H1 (cell line): ENCODE data around the gene DNAH8. TPM values are rescaled to one million over a fixed set of nuclear protein-coding genes. Genes with fewer than 3 reads are reported as not detected.

Source experiments
- CTCF ChIA-PET: fragments of 300-600 bp; sonication (Branson Sonifier 250); formaldehyde crosslinking; loops from one replicate; lab custom pipeline; 2021; ENCODE audit not compliant: partially characterized antibody; lab: Charles Lee
- POLR2A ChIA-PET: fragments of 300-600 bp; sonication (Branson Sonifier 250); formaldehyde crosslinking; loops from one replicate; lab custom pipeline; 2021; ENCODE audit warnings: inconsistent platforms; ENCODE audit not compliant: partially characterized antibody; lab: Charles Lee
- DNase-seq, 2 experiments: peaks; one replicate each; pipeline versions ENCODE4 v3.0.0 to v3.0.0-alpha.2; 2010 to 2022; ENCODE audit warnings: low spot score in 2 of 2, low read depth in 1 of 2, mixed read lengths in 1 of 2
- FAIRE-seq: peaks from 2 replicates; lab custom pipeline; 2011; peaks lifted over from hg19 to GRCh38; lab: Jason Lieb, UNC
- H2AFZ ChIP-seq: 2 replicates; pipeline ENCODE4 v1.8.1; 2012; ENCODE audit warnings: low read length, inconsistent platforms
- H2AK5ac ChIP-seq: 2 replicates; pipeline ENCODE4 v1.6.1; 2013; ENCODE audit warnings: low read depth, low read length
- H2BK120ac ChIP-seq: replicated peaks from 2 replicates; pipeline ENCODE3; 2013; ENCODE audit warnings: low read depth, low read length, inconsistent platforms
- H2BK12ac ChIP-seq: 2 replicates; pipeline ENCODE4 v1.6.1; 2013; ENCODE audit warnings: low read depth, low read length
- H2BK15ac ChIP-seq: 2 replicates; pipeline ENCODE4 v1.6.1; 2013; ENCODE audit warnings: low read length
- H2BK20ac ChIP-seq: 2 replicates; pipeline ENCODE4 v1.6.1; 2013; ENCODE audit warnings: low read length
- H2BK5ac ChIP-seq: 2 replicates; pipeline ENCODE4 v1.6.1; 2013; ENCODE audit warnings: low read depth, low read length
- H3K14ac ChIP-seq: 2 replicates; pipeline ENCODE4 v1.6.1; 2013; ENCODE audit warnings: inconsistent platforms; ENCODE audit not compliant: insufficient read length
- H3K18ac ChIP-seq: 2 replicates; pipeline ENCODE4 v1.6.1; 2013; ENCODE audit warnings: low read length; ENCODE audit errors: extremely low read depth
- H3K23ac ChIP-seq: 2 replicates; pipeline ENCODE4 v1.6.1; 2013; ENCODE audit warnings: inconsistent platforms; ENCODE audit not compliant: insufficient read length
- H3K23me2 ChIP-seq: 2 replicates; pipeline ENCODE4 v1.6.1; 2013; ENCODE audit warnings: low read depth, low read length
- H3K27ac ChIP-seq: 2 replicates; pipeline ENCODE4 v1.6.1; 2011; ENCODE audit warnings: low read depth, low read length, inconsistent platforms
- H3K27me3 ChIP-seq, 4 experiments: replicated peaks in 1 of 4; 1 replicate in 1 of 4; 2 replicates in 3 of 4; pipeline versions ENCODE4 v1.6.1 to v1.8.1; 2011 to 2013; ENCODE audit warnings: low read length in 3 of 4, mild to moderate bottlenecking in 3 of 4, inconsistent platforms in 2 of 4, mixed read lengths in 2 of 4, moderate library complexity in 1 of 4; ENCODE audit not compliant: control insufficient read depth in 3 of 4, insufficient read depth in 3 of 4; ENCODE audit errors: extremely low read depth in 1 of 4
- H3K36me3 ChIP-seq, 4 experiments: 2 replicates each; pipeline versions ENCODE4 v1.6.1 to v1.8.1; 2011 to 2013; ENCODE audit warnings: mild to moderate bottlenecking in 4 of 4, low read length in 3 of 4, moderate library complexity in 2 of 4, control low read depth in 1 of 4, inconsistent platforms in 1 of 4; ENCODE audit not compliant: insufficient read depth in 4 of 4, control insufficient read depth in 2 of 4
- H3K4ac ChIP-seq: replicated peaks from 2 replicates; pipeline ENCODE3; 2013; ENCODE audit warnings: low read length, low read depth, mixed read lengths, inconsistent platforms; ENCODE audit not compliant: insufficient read length
- H3K4me1 ChIP-seq, 4 experiments: replicated peaks in 1 of 4; 1 replicate in 1 of 4; 2 replicates in 3 of 4; pipeline versions ENCODE4 v1.6.1 to v1.8.1; 2011 to 2013; ENCODE audit warnings: low read length in 3 of 4, inconsistent platforms in 2 of 4, mixed read lengths in 1 of 4; ENCODE audit not compliant: insufficient read depth in 4 of 4, control insufficient read depth in 3 of 4
- H3K4me2 ChIP-seq, 2 experiments: 2 replicates each; pipeline versions ENCODE4 v1.6.1 to v1.8.1; 2011 to 2013; ENCODE audit warnings: low read depth in 2 of 2, low read length in 2 of 2, control low read depth in 1 of 2, inconsistent platforms in 1 of 2, mild to moderate bottlenecking in 1 of 2; ENCODE audit not compliant: insufficient read depth in 1 of 2
- H3K4me3 ChIP-seq, 4 experiments: fragments of 200-600, 300-600 bp in 1 of 4; sonication (generic), shearing (Covaris generic), sonication (Bioruptor Twin) in 1 of 4; 2 replicates each; pipeline versions ENCODE4 v1.5.1 to v1.8.1; 2011 to 2016; ENCODE audit warnings: low read length in 4 of 4, low read depth in 3 of 4, control low read depth in 2 of 4, inconsistent platforms in 2 of 4, mild to moderate bottlenecking in 2 of 4, mixed read lengths in 1 of 4, moderate library complexity in 1 of 4; ENCODE audit not compliant: insufficient read depth in 2 of 4; ENCODE audit errors: extremely low read depth in 1 of 4
- H3K56ac ChIP-seq: replicated peaks from 2 replicates; pipeline ENCODE3; 2013; ENCODE audit warnings: low read depth, mild to moderate bottlenecking, mixed read lengths, low read length, inconsistent platforms; ENCODE audit not compliant: insufficient read length
- H3K79me1 ChIP-seq: 2 replicates; pipeline ENCODE4 v1.6.1; 2013; ENCODE audit warnings: low read depth, low read length, control low read depth
- H3K79me2 ChIP-seq, 2 experiments: 2 replicates each; pipeline versions ENCODE4 v1.6.1 to v1.8.1; 2012 to 2013; ENCODE audit warnings: low read length in 2 of 2, mild to moderate bottlenecking in 2 of 2, inconsistent platforms in 1 of 2; ENCODE audit not compliant: insufficient read depth in 2 of 2, control insufficient read depth in 1 of 2
- H3K9ac ChIP-seq, 4 experiments: replicated peaks in 1 of 4; 1 replicate in 1 of 4; 2 replicates in 3 of 4; pipeline versions ENCODE4 v1.6.1 to v1.8.1; 2011 to 2013; ENCODE audit warnings: low read depth in 3 of 4, low read length in 3 of 4, control low read depth in 2 of 4, mild to moderate bottlenecking in 2 of 4, moderate library complexity in 2 of 4, inconsistent platforms in 1 of 4; ENCODE audit errors: extremely low read depth in 1 of 4
- H3K9me3 ChIP-seq, 2 experiments: 2 replicates each; pipeline versions ENCODE4 v1.6.1 to v1.8.1; 2012 to 2013; ENCODE audit warnings: mild to moderate bottlenecking in 2 of 2, moderate library complexity in 2 of 2, control low read depth in 1 of 2, inconsistent platforms in 1 of 2, low read depth in 1 of 2, low read length in 1 of 2, mixed read lengths in 1 of 2; ENCODE audit not compliant: insufficient read depth in 2 of 2
- H4K20me1 ChIP-seq, 2 experiments: replicated peaks in 1 of 2; 2 replicates each; pipeline versions ENCODE3 to v1.8.1; 2011 to 2013; ENCODE audit warnings: inconsistent platforms in 2 of 2, low read length in 2 of 2, mild to moderate bottlenecking in 1 of 2; ENCODE audit not compliant: insufficient read depth in 2 of 2, control insufficient read depth in 1 of 2
- H4K5ac ChIP-seq: 2 replicates; pipeline ENCODE4 v1.6.1; 2013; ENCODE audit warnings: low read length, low read depth, mixed read lengths, inconsistent platforms; ENCODE audit not compliant: insufficient read length
- H4K8ac ChIP-seq: 2 replicates; pipeline ENCODE4 v1.8.0; 2013; ENCODE audit warnings: mild to moderate bottlenecking, moderate library complexity, low read length, inconsistent platforms; ENCODE audit not compliant: insufficient read depth; ENCODE audit errors: extremely low read depth
- H4K91ac ChIP-seq: replicated peaks from 2 replicates; pipeline ENCODE3; 2013; ENCODE audit warnings: low read length, mixed read lengths, inconsistent platforms; ENCODE audit not compliant: insufficient read length
- BRCA1 ChIP-seq: IDR thresholded peaks from 2 replicates; pipeline ENCODE4 v1.6.1; 2012; ENCODE audit warnings: low read depth, low read length, improper control_type of control experiment
- CBX8 ChIP-seq: fragments of 300-800, 300-1000 bp; sonication (generic); IDR thresholded peaks from 2 replicates; pipeline ENCODE4 v1.7.1; 2016; ENCODE audit warnings: low read depth, low read length, borderline replicate concordance
- CHD1 ChIP-seq: IDR thresholded peaks from 2 replicates; pipeline ENCODE4 v1.6.1; 2012; ENCODE audit warnings: low read depth, low read length, improper control_type of control experiment
- E2F6 ChIP-seq: IDR thresholded peaks from 2 replicates; pipeline ENCODE4 v1.6.1; 2012; ENCODE audit warnings: inconsistent platforms
- GABPA ChIP-seq: IDR thresholded peaks from 2 replicates; pipeline ENCODE4 v1.6.1; 2011; ENCODE audit warnings: mild to moderate bottlenecking, low read length, moderate library complexity, borderline replicate concordance; ENCODE audit not compliant: insufficient read depth
- KDM1A ChIP-seq: fragments of 200-600, 300-600 bp; sonication (generic); IDR thresholded peaks from 2 replicates; pipeline ENCODE4 v1.7.1; 2016; ENCODE audit warnings: mild to moderate bottlenecking, low read length, borderline replicate concordance
- MAFK ChIP-seq: IDR thresholded peaks from 2 replicates; pipeline ENCODE4 v1.6.1; 2012; ENCODE audit warnings: low read depth, mild to moderate bottlenecking, improper control_type of control experiment, low read length
- NANOG ChIP-seq: IDR thresholded peaks from 2 replicates; pipeline ENCODE4 v1.6.1; 2011; ENCODE audit warnings: low read length, low read depth, mild to moderate bottlenecking, inconsistent platforms; ENCODE audit not compliant: insufficient read depth, poor library complexity, severe bottlenecking
- PHF8 ChIP-seq: fragments of 200-600 bp; sonication (generic); conservative IDR thresholded peaks from 2 replicates; pipeline ENCODE4 v1.7.1; 2012; ENCODE audit warnings: low read depth, mild to moderate bottlenecking, inconsistent platforms, low read length, moderate library complexity
- RNF2 ChIP-seq: fragments of 200-900, 300-1000 bp; sonication (generic); IDR thresholded peaks from 2 replicates; pipeline ENCODE4 v1.7.1; 2016; ENCODE audit warnings: borderline replicate concordance, low read depth, mild to moderate bottlenecking, antibody characterized with exemption, low read length; ENCODE audit not compliant: poor library complexity, severe bottlenecking; ENCODE audit errors: missing control alignments
- SUZ12 ChIP-seq: fragments of 200-600 bp; sonication (generic); IDR thresholded peaks from 2 replicates; pipeline ENCODE4 v1.6.1; 2012; ENCODE audit warnings: mild to moderate bottlenecking, inconsistent platforms, low read length, moderate library complexity, mixed read lengths
- TAF1 ChIP-seq: IDR thresholded peaks from 2 replicates; pipeline ENCODE4 v1.6.1; 2011; ENCODE audit warnings: mild to moderate bottlenecking, low read depth, low read length
- WGBS, 2 experiments: shearing (Covaris generic) in 1 of 2; methylation state at CpG; one replicate each; pipeline versions ENCODE4 v1.1.6 to v1.1.7; 2013 to 2015; ENCODE audit warnings: low lambda C conversion rate in 2 of 2, mixed read lengths in 2 of 2, inconsistent platforms in 1 of 2, low coverage in 1 of 2, missing lambda C conversion rate in 1 of 2; ENCODE audit not compliant: insufficient replicate concordance in 2 of 2, insufficient coverage in 1 of 2, insufficient read length in 1 of 2; ENCODE audit errors: extremely low coverage in 1 of 2, missing lambda C conversion rate in 1 of 2; 5-methylcytosine and 5-hydroxymethylcytosine counted together
- polyA plus RNA-seq, 7 experiments: library from polyadenylated mRNA; depleted of rRNA in 3 of 7; stranded (reverse) in 5 of 7; unstranded in 2 of 7; fragments of >200 nt in 5 of 7; fragments of 200-250 nt in 2 of 7; gene quantifications; 1 replicate in 5 of 7; 2 replicates in 1 of 7; 4 replicates in 1 of 7; pipeline versions ENCODE4 v1.2.1 to v1.2.3, GENCODE V29; 2011 to 2013; ENCODE audit warnings: missing spikeins in 2 of 7, mixed read lengths in 2 of 7
- total RNA-seq: library from RNA; stranded (reverse); fragmentation: NEBNext Ultra II Directional; extraction: Animal tissue kit (Norgen Biotek cat#: 25700); gene quantifications from 2 replicates; pipeline ENCODE4 v1.2.1, GENCODE V29; 2021

DNAH8 gene
- total and polyA plus RNA-seq, 2 of the 8 experiments (the other 6 are each of a cell fraction or from before 2014, with no cell fraction given): under 0.01 TPM; not detected in 1

- 93% methylated on average over 6 of the region's 6 CpGs; no CpG with 5 or more reads in 1 of the 2 experiments for WGBS, 2 experiments
- H2AFZ ChIP-seq: no peak overlapping the region
- H2AK5ac ChIP-seq: no peak overlapping the region
- H3K27ac ChIP-seq: no peak overlapping the region
- H3K56ac ChIP-seq: no peak overlapping the region
- no peaks in the 10 kb centered on the region for H3K4me1 ChIP-seq
- no peak overlapping the region for H4K5ac ChIP-seq
- no peak overlapping the region for H3K4ac ChIP-seq
- H2BK12ac ChIP-seq: no peak overlapping the region
- no peak for FAIRE-seq
- no peaks in the 10 kb centered on the region for H3K9me3 ChIP-seq
- H2BK120ac ChIP-seq: no peak overlapping the region
- no peaks in the 10 kb centered on the region for H4K20me1 ChIP-seq
- H2BK20ac ChIP-seq: no peak overlapping the region
- no peak overlapping the region for H4K8ac ChIP-seq
- H2BK15ac ChIP-seq: no peak overlapping the region
- H3K14ac ChIP-seq: no peak overlapping the region
- TF ChIP-seq RNF2 (no peak), PHF8 (no peak), SUZ12 (no peak), BRCA1 (no peak), NANOG (no peak), CHD1 (no peak), KDM1A (no peak), CBX8 (no peak), TAF1 (no peak), GABPA (no peak), E2F6 (no peak), MAFK (no peak)
- H3K23ac ChIP-seq: no peak overlapping the region
- CTCF ChIA-PET: interaction anchor here (0.9 kb wide), 1 partner anchor 50 kb away, joined by 3 read pairs; no protein-coding TSS in a partner anchor
- H4K91ac ChIP-seq: no peak overlapping the region
- H3K18ac ChIP-seq: no peak overlapping the region
- POLR2A ChIA-PET: no interaction called here
- H3K4me2 ChIP-seq: no peak overlapping the region
- H3K79me1 ChIP-seq: no peaks in the 10 kb centered on the region
- H3K79me2 ChIP-seq: no peaks in the 10 kb centered on the region
- no peak for DNase-seq
- H3K36me3 ChIP-seq: no peaks in the 10 kb centered on the region
- no peaks in the 10 kb centered on the region for H3K27me3 ChIP-seq
- no peak overlapping the region for H2BK5ac ChIP-seq
- no peak overlapping the region for H3K9ac ChIP-seq
- no peak overlapping the region for H3K4me3 ChIP-seq
- no peaks in the 10 kb centered on the region for H3K23me2 ChIP-seq
Measured at GRCh38 chr6:38822963-38823362, 107.9 kb downstream of the DNAH8 start.
